Kidney epithelial cell (primary cell): ENCODE results near the gene ACVR1C. TPM values are rescaled to one million over a fixed set of nuclear protein-coding genes. Genes with fewer than 3 reads are reported as not detected.

ENCODE experiments used
- DNase-seq: peaks from one replicate; pipeline ENCODE4 v3.0.0-alpha.2; 2010; ENCODE audit warnings: low read depth
- H3K27me3 ChIP-seq: 2 replicates; pipeline ENCODE4 v1.6.0; 2011; ENCODE audit warnings: low read length; ENCODE audit not compliant: control insufficient read depth, insufficient read depth
- H3K36me3 ChIP-seq: 2 replicates; pipeline ENCODE4 v1.5.1; 2011; ENCODE audit warnings: low read length; ENCODE audit not compliant: control insufficient read depth, insufficient read depth
- H3K4me3 ChIP-seq: 2 replicates; pipeline ENCODE4 v1.5.1; 2011; ENCODE audit warnings: low read depth, mild to moderate bottlenecking, control low read depth, low read length
- total RNA-seq: library from RNA; depleted of rRNA; stranded (reverse); fragments of >200 nt; gene quantifications from 2 replicates; pipeline ENCODE4 v1.2.3, GENCODE V29; 2015
- TF ChIP-seq, protein P1 (sequence below): IDR thresholded peaks from 2 replicates; pipeline ENCODE4 v1.5.1; 2011; ENCODE audit warnings: mild to moderate bottlenecking, moderate library complexity, low read length, control low read depth, inconsistent platforms; ENCODE audit not compliant: insufficient read depth, poor library complexity, severe bottlenecking

The ACVR1C gene
- total RNA-seq, 1 donor from 2014 or later: 0.13 TPM

- no peak overlapping the region for H3K4me3 ChIP-seq
- no peaks in the 10 kb centered on the region for H3K27me3 ChIP-seq
- TF ChIP-seq, protein P1, sequence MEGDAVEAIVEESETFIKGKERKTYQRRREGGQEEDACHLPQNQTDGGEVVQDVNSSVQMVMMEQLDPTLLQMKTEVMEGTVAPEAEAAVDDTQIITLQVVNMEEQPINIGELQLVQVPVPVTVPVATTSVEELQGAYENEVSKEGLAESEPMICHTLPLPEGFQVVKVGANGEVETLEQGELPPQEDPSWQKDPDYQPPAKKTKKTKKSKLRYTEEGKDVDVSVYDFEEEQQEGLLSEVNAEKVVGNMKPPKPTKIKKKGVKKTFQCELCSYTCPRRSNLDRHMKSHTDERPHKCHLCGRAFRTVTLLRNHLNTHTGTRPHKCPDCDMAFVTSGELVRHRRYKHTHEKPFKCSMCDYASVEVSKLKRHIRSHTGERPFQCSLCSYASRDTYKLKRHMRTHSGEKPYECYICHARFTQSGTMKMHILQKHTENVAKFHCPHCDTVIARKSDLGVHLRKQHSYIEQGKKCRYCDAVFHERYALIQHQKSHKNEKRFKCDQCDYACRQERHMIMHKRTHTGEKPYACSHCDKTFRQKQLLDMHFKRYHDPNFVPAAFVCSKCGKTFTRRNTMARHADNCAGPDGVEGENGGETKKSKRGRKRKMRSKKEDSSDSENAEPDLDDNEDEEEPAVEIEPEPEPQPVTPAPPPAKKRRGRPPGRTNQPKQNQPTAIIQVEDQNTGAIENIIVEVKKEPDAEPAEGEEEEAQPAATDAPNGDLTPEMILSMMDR: no peak
- no peaks in the 10 kb centered on the region for H3K36me3 ChIP-seq
- peak; percentile 52 for DNase-seq
Measured at GRCh38 chr2:157488877-157489276, 139.8 kb downstream of the ACVR1C start.

GRCh38 chr2:157487747-157488146 lies 140.9 kb downstream of the ACVR1C start:
- TF ChIP-seq, protein P1: no peak
- no peak for DNase-seq
- H3K4me3 ChIP-seq: no peak overlapping the region

DNA sequence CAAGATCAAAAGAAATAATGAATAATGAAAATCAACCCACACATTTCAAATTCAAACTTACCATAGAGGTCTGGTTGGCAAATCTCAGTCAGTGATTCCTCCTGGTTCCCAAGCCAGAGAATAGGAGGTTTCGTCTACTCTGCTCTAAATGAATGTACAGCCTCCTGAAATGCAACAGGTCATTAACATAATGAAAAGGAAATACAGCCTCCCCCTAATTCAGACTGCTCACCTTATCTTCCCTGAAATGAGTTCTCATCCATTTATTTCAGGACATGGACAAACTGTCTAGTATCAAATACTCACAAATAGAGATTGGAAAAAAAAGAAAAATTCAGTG lies 141.4 kb downstream of the ACVR1C start:
- DNase-seq: no peak
- H3K36me3 ChIP-seq: no peaks in the 10 kb centered on the region
- TF ChIP-seq, protein P1: no peak

More at GRCh38 chr2:157487747-157488146, 140.9 kb downstream of the ACVR1C start:
- Histone ChIP-seq H3K36me3 (no peaks in the 10 kb centered on the region), H3K27me3 (no peaks in the 10 kb centered on the region)

GRCh38 chr2:157486596-157487270 lies 141.9 kb downstream of the ACVR1C start:
- H3K4me3 ChIP-seq: no peak overlapping the region
- DNase-seq: no peak
- H3K27me3 ChIP-seq: no peaks in the 10 kb centered on the region
- TF ChIP-seq, protein P1: no peak
- H3K36me3 ChIP-seq: no peaks in the 10 kb centered on the region

More for the DNA sequence above, 141.4 kb downstream of the ACVR1C start:
- H3K27me3 ChIP-seq: no peaks in the 10 kb centered on the region
- no peak overlapping the region for H3K4me3 ChIP-seq

DNA sequence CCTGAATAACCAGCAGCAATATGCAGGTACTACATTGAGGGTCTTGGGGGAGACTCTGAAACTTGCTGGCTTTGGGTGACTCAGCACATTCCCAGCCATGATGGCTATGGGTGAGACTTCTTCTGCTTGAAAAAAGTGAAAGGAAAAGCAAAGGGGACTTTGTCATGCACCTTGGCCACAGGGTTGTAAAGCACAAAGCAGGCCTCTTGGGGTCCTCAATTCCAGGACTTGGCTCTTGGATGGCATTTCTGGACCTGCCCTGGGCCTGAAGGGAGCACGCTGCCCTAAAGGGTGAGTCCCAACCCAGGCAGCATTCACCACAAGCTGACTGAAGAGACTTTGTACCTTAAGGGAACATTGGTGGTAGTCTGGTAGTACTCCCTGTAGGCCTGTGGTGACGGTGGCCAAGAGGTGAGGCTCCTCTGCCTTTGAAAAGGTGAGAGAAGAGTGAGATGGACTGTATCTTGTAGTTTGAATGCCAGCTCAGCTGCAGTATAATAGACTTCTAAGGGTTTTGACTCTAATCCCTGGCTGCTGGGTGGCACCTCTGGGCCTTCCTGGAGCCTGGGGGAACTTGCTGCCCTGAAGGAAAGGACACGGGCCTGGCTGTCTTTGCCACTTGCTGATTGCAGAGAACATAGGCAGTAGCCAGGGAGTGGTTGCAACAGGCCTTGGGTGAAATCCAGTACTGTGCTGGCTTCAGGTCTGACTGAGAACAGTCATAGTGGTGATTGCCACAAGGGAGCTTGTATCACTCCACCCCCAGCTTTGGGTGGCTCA lies 148.3 kb downstream of the ACVR1C start:
- H3K27me3 ChIP-seq: no peaks in the 10 kb centered on the region
- no peak overlapping the region for H3K4me3 ChIP-seq
- no peak for DNase-seq
- TF ChIP-seq, protein P1: no peak
- H3K36me3 ChIP-seq: no peaks in the 10 kb centered on the region
